A549 (cell line): ENCODE measurements around the gene FBP1. TPM values are rescaled to one million over a fixed set of nuclear protein-coding genes. Genes with fewer than 3 reads are reported as not detected.

Source experiments
- ATAC-seq, 2 experiments: fragments of 200-7000 bp in 1 of 2; fragments of >200 bp in 1 of 2; cut with Nextera tagmentation in 1 of 2; cut with Tn5 transposase in 1 of 2; 3 replicates each; pipeline versions ENCODE4 v1.8.0 to v1.9.1; 2018 to 2020; ENCODE audit warnings: mild to moderate bottlenecking in 1 of 2, moderate library complexity in 1 of 2
- CTCF ChIA-PET: fragments of 300-600 bp; sonication (Branson Sonifier 250); formaldehyde crosslinking; extraction: SDS; loops from one replicate; lab custom pipeline; 2021; ENCODE audit warnings: antibody characterized with exemption, inconsistent platforms; lab: Yijun Ruan, JAX
- POLR2A ChIA-PET: fragments of 350-600 bp; formaldehyde crosslinking; extraction: SDS; loops from one replicate; lab custom pipeline; 2021; ENCODE audit warnings: antibody characterized with exemption, inconsistent platforms; lab: Yijun Ruan, JAX
- DNase-seq, 2 experiments: peaks; one replicate each; pipeline versions ENCODE4 v3.0.0 to v3.0.0-alpha.2; 2011 to 2016; ENCODE audit warnings: low read depth in 1 of 2, low spot score in 1 of 2
- FAIRE-seq: peaks from 2 replicates; lab custom pipeline; 2011; peaks lifted over from hg19 to GRCh38; lab: Jason Lieb, UNC
- H3K27ac ChIP-seq, 2 experiments: fragments of >200 bp; sonication (Bioruptor Twin); formaldehyde crosslinking; 3 replicates each; pipeline ENCODE4 v1.5.1; 2016 to 2017
- H3K4me1 ChIP-seq: fragments of >200 bp; sonication (Bioruptor Twin); formaldehyde crosslinking; 3 replicates; pipeline ENCODE4 v1.6.1; 2016
- H3K4me2 ChIP-seq: fragments of >200 bp; sonication (Bioruptor Twin); formaldehyde crosslinking; 3 replicates; pipeline ENCODE4 v1.6.1; 2016
- H3K4me3 ChIP-seq: fragments of >200 bp; sonication (Bioruptor Twin); formaldehyde crosslinking; 3 replicates; pipeline ENCODE4 v1.5.1; 2016
- H3K9me3 ChIP-seq: fragments of >200 bp; sonication (Bioruptor Twin); formaldehyde crosslinking; 3 replicates; pipeline ENCODE4 v1.6.1; 2016
- CEBPB ChIP-seq, 2 experiments: fragments of >200 bp in 1 of 2; sonication (Bioruptor Twin) in 1 of 2; formaldehyde crosslinking in 1 of 2; IDR thresholded peaks; 2 replicates each; pipeline ENCODE4 v1.6.1; 2012 to 2016
- CHD2 ChIP-seq: fragments of 150-350 bp; IDR thresholded peaks from 2 replicates; pipeline ENCODE4 v1.6.1; 2014; ENCODE audit warnings: low read length; ENCODE audit not compliant: partially characterized antibody
- EHF ChIP-seq: fragments of 250-450 bp; sonication (Bioruptor Pico); IDR thresholded peaks from 2 replicates; pipeline ENCODE4 v1.5.0; 2020; ENCODE audit warnings: mild to moderate bottlenecking
- EP300 ChIP-seq, 2 experiments: fragments of >200 bp; sonication (Bioruptor Twin); formaldehyde crosslinking; IDR thresholded peaks; 2 replicates in 1 of 2; 3 replicates in 1 of 2; pipeline ENCODE4 v1.6.1; 2016 to 2017
- FOSB ChIP-seq: fragments of 250-450 bp; sonication (Bioruptor Pico); IDR thresholded peaks from 2 replicates; pipeline ENCODE4 v1.5.0; 2020; ENCODE audit warnings: mild to moderate bottlenecking, moderate library complexity
- FOXS1 ChIP-seq: fragments of 250-450 bp; sonication (Bioruptor Pico); IDR thresholded peaks from 2 replicates; pipeline ENCODE4 v1.5.0; 2020; ENCODE audit warnings: mild to moderate bottlenecking, moderate library complexity
- GATA3 ChIP-seq: IDR thresholded peaks from 2 replicates; pipeline ENCODE4 v1.6.1; 2012; ENCODE audit warnings: borderline replicate concordance
- JUN ChIP-seq, 2 experiments: fragments of >200 bp; sonication (Bioruptor Twin); formaldehyde crosslinking; IDR thresholded peaks; 2 replicates in 1 of 2; 3 replicates in 1 of 2; pipeline ENCODE4 v1.6.1; 2016 to 2017
- MAFK ChIP-seq: fragments of 450-650 bp; IDR thresholded peaks from 2 replicates; pipeline ENCODE4 v1.6.1; 2014; ENCODE audit not compliant: partially characterized antibody
- MAZ ChIP-seq: fragments of 150-350 bp; IDR thresholded peaks from 2 replicates; pipeline ENCODE4 v1.6.1; 2014; ENCODE audit warnings: antibody characterized with exemption, low read depth, low read length, borderline replicate concordance
- POLR2A ChIP-seq: IDR thresholded peaks from 2 replicates; pipeline ENCODE4 v1.6.1; 2012; ENCODE audit warnings: mild to moderate bottlenecking, low read length
- RCOR1 ChIP-seq: fragments of 150-350 bp; IDR thresholded peaks from 2 replicates; pipeline ENCODE4 v1.6.1; 2014; ENCODE audit warnings: antibody characterized with exemption, low read length, low read depth
- RFX5 ChIP-seq: fragments of 450-650 bp; IDR thresholded peaks from 2 replicates; pipeline ENCODE4 v1.7.1; 2014; ENCODE audit warnings: antibody characterized with exemption, mild to moderate bottlenecking, moderate library complexity
- RNF2 ChIP-seq: fragments of 200-600 bp; sonication (generic); IDR thresholded peaks from 2 replicates; pipeline ENCODE4 v1.6.1; 2016; ENCODE audit warnings: low read depth, mild to moderate bottlenecking, antibody characterized with exemption, moderate library complexity, borderline replicate concordance
- SMC3 ChIP-seq: fragments of >200 bp; sonication (Bioruptor Twin); formaldehyde crosslinking; IDR thresholded peaks from 3 replicates; pipeline ENCODE4 v1.6.1; 2018; ENCODE audit warnings: inconsistent platforms
- TP53 ChIP-seq: fragments of 250-450 bp; sonication (Bioruptor Pico); IDR thresholded peaks from 2 replicates; pipeline ENCODE4 v1.5.0; 2021; ENCODE audit warnings: mild to moderate bottlenecking, moderate library complexity
- ZNF302 ChIP-seq: fragments of 250-450 bp; sonication (Bioruptor Pico); IDR thresholded peaks from 2 replicates; pipeline ENCODE4 v1.9.0; 2021; ENCODE audit warnings: inconsistent platforms, mild to moderate bottlenecking, moderate library complexity
- ZSCAN20 ChIP-seq: fragments of 250-450 bp; sonication (Bioruptor Pico); IDR thresholded peaks from 2 replicates; pipeline ENCODE4 v1.8.0; 2022; ENCODE audit warnings: mild to moderate bottlenecking, moderate library complexity
- WGBS: methylation state at CpG from one replicate; pipeline ENCODE4 v1.1.6; 2017; ENCODE audit errors: missing lambda C conversion rate; 5-methylcytosine and 5-hydroxymethylcytosine counted together
- polyA plus RNA-seq, 4 experiments: library from polyadenylated mRNA; depleted of rRNA in 3 of 4; stranded (reverse); fragments of >200 nt; fragmentation: RNase III in 1 of 4; extraction: RNeasy Plus Mini Kit Qiagen cat#74134 plus additional on column Dnase treatment in 1 of 4; gene quantifications; 2 replicates in 3 of 4; 3 replicates in 1 of 4; pipeline ENCODE4 v1.2.3, GENCODE V29; 2011 to 2017
- TF ChIP-seq, protein P1 (sequence below): fragments of >200 bp; sonication (Bioruptor Twin); formaldehyde crosslinking; IDR thresholded peaks from 3 replicates; pipeline ENCODE4 v1.5.1; 2016
- TF ChIP-seq, protein P2 (sequence below): fragments of 150-350 bp; IDR thresholded peaks from 2 replicates; pipeline ENCODE4 v1.6.1; 2014; ENCODE audit warnings: low read depth, mild to moderate bottlenecking, low read length
- TF ChIP-seq, protein P3 (sequence below): fragments of 250-450 bp; sonication (Bioruptor Pico); IDR thresholded peaks from 2 replicates; pipeline ENCODE4 v1.5.0; 2021; ENCODE audit warnings: mild to moderate bottlenecking, moderate library complexity, borderline replicate concordance
- TF ChIP-seq, protein P4 (sequence below): fragments of 200-600 bp; sonication (generic); IDR thresholded peaks from 2 replicates; pipeline ENCODE4 v1.6.1; 2016; ENCODE audit warnings: antibody characterized with exemption, mild to moderate bottlenecking, moderate library complexity
- TF ChIP-seq, protein P5 (sequence below): IDR thresholded peaks from 2 replicates; pipeline ENCODE4 v1.6.1; 2012

The FBP1 gene
- polyA plus RNA-seq, 2 of the 4 experiments (the other 2 are of a cell fraction) = not detected

DNA sequence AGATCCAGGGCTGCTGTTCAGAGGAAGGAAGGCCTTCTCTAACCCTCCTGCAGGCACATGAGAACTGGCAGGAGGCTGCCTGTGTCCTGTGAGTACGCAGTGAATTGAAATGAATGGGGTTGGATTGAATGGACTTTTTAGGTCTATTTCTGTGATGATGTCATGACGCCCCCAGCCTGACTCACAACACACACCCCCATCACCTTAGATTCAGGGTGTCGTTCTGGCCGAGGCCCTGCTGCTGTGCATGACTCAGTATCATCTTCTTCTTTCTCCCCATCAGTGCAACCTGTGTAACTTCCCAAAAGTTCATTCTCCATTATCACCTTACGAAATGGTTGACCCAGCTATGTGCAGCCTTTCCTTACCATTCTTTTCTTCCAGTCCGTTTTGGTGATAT is 79.1 kb downstream of the FBP1 start:
- ChIA-PET CTCF (interaction anchor here (1.1 to 1.2 kb wide), 2 partner anchors 20 to 120 kb away, joined by 3 read pairs; no protein-coding TSS in a partner anchor), POLR2A (no interaction called here)
- ATAC-seq (no peak), DNase-seq (no peak), FAIRE-seq (no peak)
- Histone ChIP-seq H3K9me3 (no peaks in the 10 kb centered on the region), H3K4me3 (no peak overlapping the region), H3K27ac (no peak overlapping the region), H3K4me2 (no peak overlapping the region), H3K4me1 (no peaks in the 10 kb centered on the region)
- WGBS = 81% methylated on average over 6 of the region's 6 CpGs
- no peak for TF ChIP-seq EP300 (IDR thresholded peaks at IDR 0.05)
- no peak for TF ChIP-seq JUN (IDR thresholded peaks at IDR 0.05)
- TF ChIP-seq MAZ = no peak
- no peak for TF ChIP-seq POLR2A
- no peak for TF ChIP-seq RFX5
- TF ChIP-seq, protein P1, sequence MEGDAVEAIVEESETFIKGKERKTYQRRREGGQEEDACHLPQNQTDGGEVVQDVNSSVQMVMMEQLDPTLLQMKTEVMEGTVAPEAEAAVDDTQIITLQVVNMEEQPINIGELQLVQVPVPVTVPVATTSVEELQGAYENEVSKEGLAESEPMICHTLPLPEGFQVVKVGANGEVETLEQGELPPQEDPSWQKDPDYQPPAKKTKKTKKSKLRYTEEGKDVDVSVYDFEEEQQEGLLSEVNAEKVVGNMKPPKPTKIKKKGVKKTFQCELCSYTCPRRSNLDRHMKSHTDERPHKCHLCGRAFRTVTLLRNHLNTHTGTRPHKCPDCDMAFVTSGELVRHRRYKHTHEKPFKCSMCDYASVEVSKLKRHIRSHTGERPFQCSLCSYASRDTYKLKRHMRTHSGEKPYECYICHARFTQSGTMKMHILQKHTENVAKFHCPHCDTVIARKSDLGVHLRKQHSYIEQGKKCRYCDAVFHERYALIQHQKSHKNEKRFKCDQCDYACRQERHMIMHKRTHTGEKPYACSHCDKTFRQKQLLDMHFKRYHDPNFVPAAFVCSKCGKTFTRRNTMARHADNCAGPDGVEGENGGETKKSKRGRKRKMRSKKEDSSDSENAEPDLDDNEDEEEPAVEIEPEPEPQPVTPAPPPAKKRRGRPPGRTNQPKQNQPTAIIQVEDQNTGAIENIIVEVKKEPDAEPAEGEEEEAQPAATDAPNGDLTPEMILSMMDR = no peak

DNA sequence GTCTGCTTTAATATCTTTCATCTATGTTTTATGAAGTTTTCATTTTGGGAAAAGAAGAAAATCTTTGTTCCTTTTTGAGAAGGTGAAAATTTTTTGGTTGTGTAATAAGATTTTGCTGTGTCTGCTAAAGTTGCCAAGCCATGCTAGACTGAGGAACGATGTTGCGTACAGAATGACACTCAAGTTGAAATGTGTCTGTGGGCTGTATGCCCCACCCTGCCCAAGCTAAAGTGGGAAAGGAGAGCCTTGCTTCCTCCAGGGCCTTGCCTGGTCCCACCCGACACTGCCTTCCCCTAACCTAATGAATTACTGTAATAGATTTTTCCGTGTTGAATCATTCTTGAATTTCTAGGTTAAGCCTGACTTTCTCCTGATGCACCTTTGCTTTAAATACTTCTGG is 81.9 kb downstream of the FBP1 start:
- H3K27ac ChIP-seq = no peak overlapping the region
- no peak overlapping the region for H3K4me2 ChIP-seq
- FAIRE-seq = no peak
- H3K4me3 ChIP-seq = no peak overlapping the region
- no peak for ATAC-seq
- H3K9me3 ChIP-seq = no peaks in the 10 kb centered on the region
- POLR2A ChIA-PET = no interaction called here
- 77% methylated on average over 4 of the region's 4 CpGs for WGBS
- H3K4me1 ChIP-seq = peaks cover 8% of the 10 kb centered on the region; the same call in 1 of the 3 replicates
- CTCF ChIA-PET = no interaction called here
- DNase-seq = no peak
- TF ChIP-seq, protein P2, sequence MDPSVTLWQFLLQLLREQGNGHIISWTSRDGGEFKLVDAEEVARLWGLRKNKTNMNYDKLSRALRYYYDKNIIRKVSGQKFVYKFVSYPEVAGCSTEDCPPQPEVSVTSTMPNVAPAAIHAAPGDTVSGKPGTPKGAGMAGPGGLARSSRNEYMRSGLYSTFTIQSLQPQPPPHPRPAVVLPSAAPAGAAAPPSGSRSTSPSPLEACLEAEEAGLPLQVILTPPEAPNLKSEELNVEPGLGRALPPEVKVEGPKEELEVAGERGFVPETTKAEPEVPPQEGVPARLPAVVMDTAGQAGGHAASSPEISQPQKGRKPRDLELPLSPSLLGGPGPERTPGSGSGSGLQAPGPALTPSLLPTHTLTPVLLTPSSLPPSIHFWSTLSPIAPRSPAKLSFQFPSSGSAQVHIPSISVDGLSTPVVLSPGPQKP = no peak

DNA sequence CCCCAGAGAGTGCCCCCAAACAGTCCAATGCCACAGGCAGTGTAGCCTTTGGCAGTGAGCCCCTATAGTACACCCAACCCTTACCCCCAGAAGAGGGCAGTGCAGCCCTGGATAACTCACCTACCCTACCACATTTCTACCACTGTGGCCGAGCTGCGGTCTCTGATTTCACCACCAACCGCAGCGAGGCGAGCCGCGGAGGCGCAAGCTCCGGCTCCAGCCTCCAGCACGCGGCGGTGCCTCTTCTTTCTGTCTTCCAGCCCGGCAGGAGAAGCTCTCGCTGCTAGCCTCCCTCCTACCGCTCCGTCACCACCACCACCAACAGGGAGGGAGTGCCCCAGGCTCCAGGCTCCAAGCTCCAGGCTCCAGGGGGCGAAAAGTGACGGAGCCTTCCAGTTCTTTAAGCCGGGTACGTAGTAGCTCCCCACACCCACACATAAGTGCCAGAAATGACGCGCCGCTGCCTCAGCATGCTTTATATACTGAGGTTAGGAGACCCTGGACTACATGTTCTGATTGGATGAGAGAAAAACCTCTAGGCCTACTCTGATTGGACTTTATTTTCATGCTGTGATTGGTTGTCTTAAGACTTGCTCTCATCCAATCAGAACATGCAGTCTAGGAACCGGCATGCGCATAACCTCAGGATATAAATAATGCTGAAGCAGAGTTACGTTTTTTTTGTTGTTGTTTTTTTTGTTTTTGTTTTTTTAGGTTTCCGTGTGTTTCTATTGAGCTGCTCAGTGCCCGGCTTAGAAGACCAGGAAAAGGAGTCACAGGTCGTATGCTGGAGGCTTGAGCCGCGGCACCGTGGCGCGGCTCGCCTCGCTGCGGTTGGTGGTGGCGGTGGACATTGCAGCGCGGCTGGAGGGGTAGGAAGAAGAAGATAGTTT is 84.6 kb downstream of the FBP1 start, which contains the start of gene PCAT7:
TSS of gene PCAT7 (plus strand) at position 645 of the 893 bp plus-strand sequence.
- Histone ChIP-seq H3K4me2 (peak within 1 kb of the TSS; percentile 90), H3K4me3 (peak within 1 kb of the TSS; percentile 63), H3K9me3 (no peaks in the 10 kb centered on the region), H3K4me1 (peaks cover 8% of the 10 kb centered on the region; the same call in 1 of the 3 replicates), H3K27ac (peak within 1 kb of the TSS; percentile 80 to 87)
- CTCF ChIA-PET = interaction anchor here (0.6 to 2.6 kb wide), 44 partner anchors 8 to 1663 kb away, joined by 3 to 29 read pairs (median 4); partner anchors contain the start of gene FBP2
- POLR2A ChIA-PET = interaction anchor here (0.5 to 1.2 kb wide), 7 partner anchors 21 to 577 kb away, joined by 3 to 4 read pairs (median 3); no protein-coding TSS in a partner anchor
- DNase-seq (peak; percentile 64 to 88), ATAC-seq (peak; percentile 99), FAIRE-seq (no peak)
- 28% methylated on average over 40 of the region's 40 CpGs for WGBS
- TF ChIP-seq ZNF302 (CRISPR knock-in tag) (no peak), MAFK (peak; percentile 63), ZSCAN20 (CRISPR knock-in tag) (no peak), GATA3 (no peak), TP53 (CRISPR knock-in tag) (no peak), CEBPB (IDR thresholded peaks at IDR 0.05) (no peak), CHD2 (no peak), RCOR1 (no peak), RFX5 (0 out of 2 replicates have a peak, but pooled peaks have one; percentile 26), RNF2 (no peak), FOXS1 (no peak), SMC3 (peak; percentile 80), EHF (no peak), FOSB (CRISPR knock-in tag) (no peak)
- TF ChIP-seq, protein P3, sequence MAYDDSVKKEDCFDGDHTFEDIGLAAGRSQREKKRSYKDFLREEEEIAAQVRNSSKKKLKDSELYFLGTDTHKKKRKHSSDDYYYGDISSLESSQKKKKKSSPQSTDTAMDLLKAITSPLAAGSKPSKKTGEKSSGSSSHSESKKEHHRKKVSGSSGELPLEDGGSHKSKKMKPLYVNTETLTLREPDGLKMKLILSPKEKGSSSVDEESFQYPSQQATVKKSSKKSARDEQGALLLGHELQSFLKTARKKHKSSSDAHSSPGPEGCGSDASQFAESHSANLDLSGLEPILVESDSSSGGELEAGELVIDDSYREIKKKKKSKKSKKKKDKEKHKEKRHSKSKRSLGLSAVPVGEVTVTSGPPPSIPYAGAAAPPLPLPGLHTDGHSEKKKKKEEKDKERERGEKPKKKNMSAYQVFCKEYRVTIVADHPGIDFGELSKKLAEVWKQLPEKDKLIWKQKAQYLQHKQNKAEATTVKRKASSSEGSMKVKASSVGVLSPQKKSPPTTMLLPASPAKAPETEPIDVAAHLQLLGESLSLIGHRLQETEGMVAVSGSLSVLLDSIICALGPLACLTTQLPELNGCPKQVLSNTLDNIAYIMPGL (CRISPR knock-in tag) = no peak
- TF ChIP-seq, protein P4, sequence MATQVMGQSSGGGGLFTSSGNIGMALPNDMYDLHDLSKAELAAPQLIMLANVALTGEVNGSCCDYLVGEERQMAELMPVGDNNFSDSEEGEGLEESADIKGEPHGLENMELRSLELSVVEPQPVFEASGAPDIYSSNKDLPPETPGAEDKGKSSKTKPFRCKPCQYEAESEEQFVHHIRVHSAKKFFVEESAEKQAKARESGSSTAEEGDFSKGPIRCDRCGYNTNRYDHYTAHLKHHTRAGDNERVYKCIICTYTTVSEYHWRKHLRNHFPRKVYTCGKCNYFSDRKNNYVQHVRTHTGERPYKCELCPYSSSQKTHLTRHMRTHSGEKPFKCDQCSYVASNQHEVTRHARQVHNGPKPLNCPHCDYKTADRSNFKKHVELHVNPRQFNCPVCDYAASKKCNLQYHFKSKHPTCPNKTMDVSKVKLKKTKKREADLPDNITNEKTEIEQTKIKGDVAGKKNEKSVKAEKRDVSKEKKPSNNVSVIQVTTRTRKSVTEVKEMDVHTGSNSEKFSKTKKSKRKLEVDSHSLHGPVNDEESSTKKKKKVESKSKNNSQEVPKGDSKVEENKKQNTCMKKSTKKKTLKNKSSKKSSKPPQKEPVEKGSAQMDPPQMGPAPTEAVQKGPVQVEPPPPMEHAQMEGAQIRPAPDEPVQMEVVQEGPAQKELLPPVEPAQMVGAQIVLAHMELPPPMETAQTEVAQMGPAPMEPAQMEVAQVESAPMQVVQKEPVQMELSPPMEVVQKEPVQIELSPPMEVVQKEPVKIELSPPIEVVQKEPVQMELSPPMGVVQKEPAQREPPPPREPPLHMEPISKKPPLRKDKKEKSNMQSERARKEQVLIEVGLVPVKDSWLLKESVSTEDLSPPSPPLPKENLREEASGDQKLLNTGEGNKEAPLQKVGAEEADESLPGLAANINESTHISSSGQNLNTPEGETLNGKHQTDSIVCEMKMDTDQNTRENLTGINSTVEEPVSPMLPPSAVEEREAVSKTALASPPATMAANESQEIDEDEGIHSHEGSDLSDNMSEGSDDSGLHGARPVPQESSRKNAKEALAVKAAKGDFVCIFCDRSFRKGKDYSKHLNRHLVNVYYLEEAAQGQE = no peak; the same call in 1 of the 2 replicates
- TF ChIP-seq, protein P5, sequence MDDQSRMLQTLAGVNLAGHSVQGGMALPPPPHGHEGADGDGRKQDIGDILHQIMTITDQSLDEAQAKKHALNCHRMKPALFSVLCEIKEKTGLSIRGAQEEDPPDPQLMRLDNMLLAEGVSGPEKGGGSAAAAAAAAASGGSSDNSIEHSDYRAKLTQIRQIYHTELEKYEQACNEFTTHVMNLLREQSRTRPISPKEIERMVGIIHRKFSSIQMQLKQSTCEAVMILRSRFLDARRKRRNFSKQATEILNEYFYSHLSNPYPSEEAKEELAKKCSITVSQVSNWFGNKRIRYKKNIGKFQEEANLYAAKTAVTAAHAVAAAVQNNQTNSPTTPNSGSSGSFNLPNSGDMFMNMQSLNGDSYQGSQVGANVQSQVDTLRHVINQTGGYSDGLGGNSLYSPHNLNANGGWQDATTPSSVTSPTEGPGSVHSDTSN = no peak
